HG02642 (cell line): ENCODE measurements around the gene POLA2.
A peak's percentile ranks its signal among the peaks of the same experiment; 100 is the strongest.

Source experiments
- ATAC-seq: cut with Tn5 transposase; IDR thresholded peaks from one replicate; pipeline ENCODE4 v1.9.1; 2021; ENCODE audit warnings: mild to moderate bottlenecking; ENCODE audit not compliant: unreplicated experiment, poor library complexity

The POLA2 gene

DNA sequence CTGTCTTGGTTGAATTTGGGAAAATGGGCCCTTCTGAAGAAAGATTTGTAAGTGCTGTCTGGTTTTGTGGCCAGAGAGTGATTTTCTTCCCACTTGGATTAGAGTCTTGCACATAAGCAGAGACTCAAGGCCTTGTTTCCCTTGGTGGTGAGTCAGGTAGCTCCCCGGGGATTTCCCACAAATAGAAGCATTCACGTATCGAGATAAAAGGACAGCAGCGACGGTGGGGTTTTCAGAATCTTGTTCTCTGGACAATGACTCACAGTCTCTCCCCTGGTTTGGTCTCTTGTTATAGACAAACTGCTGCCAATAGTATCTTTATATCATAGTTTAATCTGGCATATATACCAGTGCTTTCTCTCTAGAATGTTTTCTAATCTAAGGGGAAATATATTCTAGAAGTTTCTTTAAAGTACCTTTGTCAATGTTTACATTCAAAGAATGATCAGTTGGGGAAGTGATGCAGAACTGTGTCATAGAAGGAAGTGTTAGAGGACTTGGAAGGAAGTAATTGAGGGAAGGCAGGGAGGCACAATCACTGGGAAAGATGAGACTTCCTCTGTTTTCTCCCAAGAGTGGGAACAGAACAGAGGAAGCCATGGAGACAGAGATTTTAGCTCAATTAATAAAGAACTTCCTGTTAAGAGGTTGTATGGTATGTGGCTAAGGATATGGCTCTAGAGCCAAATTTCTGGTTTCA, 18.1 kb downstream of the POLA2 start:
- ATAC-seq, result no peak

- ATAC-seq, result no peak
Observed at GRCh38 chr11:65280646-65281045, 18.9 kb downstream of the POLA2 start.

DNA sequence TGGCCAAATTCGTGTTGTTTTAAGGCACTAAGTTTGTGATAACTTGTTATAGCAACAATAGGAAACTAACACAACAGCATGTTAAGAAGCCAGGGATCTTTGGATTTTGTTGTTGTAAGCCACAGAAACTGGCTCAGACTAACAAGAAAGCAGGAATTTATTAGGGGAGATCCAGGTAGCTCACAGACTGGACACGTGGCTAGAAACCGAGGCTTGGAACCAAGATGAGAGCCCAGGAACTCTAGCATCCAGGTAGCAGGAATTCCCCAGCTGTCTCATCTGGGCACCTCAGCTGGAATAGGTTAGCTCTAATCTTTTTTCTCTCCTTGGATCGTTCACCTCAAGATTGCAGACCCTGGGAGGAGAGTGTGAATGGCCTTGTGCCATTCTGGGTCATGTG, 24.9 kb downstream of the POLA2 start:
- no peak for ATAC-seq

- ATAC-seq, result no peak
Observed at GRCh38 chr11:65287601-65288000, 25.8 kb downstream of the POLA2 start.

- ATAC-seq, result no peak
Observed at GRCh38 chr11:65288706-65289536, 27.2 kb downstream of the POLA2 start.

GRCh38 chr11:65290448-65291165, 28.8 kb downstream of the POLA2 start:
- ATAC-seq, result peak; percentile 68

- no peak for ATAC-seq
Observed at GRCh38 chr11:65291613-65292012, 29.9 kb downstream of the POLA2 start.

GRCh38 chr11:65292890-65293289, 31.1 kb downstream of the POLA2 start:
- no peak for ATAC-seq

- no peak for ATAC-seq
Observed at GRCh38 chr11:65293909-65294381, 32.2 kb downstream of the POLA2 start.

DNA sequence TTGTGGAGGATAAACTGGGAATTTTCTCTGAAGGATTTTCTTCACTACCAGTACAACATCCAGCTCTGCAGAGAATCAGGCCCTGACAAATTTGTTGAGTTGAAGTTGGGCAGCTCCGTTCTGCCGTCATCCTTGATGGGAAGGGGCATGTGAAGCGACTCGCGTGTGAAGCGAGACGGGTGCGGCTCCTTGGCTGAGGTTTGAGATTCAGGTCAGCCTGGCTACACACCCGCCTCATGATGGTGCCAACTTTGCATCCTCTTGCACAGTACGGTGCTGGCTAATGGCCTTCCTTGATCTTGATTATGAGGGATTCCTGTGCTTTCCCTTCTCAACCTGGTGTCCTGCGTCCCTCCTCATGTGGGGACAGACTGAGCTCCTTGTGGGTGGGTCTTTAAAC, 33.2 kb downstream of the POLA2 start:
- ATAC-seq, result no peak

DNA sequence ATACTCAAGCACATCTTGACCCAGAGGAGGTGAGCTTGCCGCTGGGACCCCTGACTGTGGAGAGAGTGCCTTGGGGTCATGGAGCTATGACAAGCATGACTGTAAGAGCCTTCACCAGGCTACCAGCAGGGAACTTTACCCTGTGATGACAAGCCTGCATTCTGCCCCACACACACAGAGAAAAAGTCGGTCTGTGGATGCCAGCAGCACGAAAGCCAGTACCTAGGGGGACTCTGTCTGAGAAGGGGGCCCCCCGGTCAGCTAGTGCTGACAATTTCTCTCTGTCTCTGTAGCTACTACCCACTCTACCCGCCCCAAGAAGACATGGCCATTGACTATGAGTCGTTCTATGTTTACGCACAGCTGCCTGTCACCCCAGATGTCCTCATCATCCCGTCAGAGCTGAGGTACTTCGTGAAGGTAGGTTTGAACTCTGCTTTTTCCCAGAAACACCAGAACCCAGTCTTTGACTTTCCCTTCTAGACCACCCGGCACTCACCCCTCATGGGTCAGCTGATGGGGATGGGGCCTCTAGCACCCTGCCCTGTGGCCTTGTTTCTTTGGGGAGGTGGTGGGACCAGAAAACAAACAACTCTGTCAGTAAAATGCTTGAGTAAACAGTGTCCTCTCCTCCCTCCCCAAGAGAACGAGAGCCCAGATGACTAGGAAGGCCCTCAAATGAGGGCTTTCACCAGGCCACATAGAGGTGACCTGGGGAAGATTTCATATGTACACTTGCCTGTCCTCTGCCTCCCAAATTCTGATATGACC, 34.0 kb downstream of the POLA2 start:
- no peak for ATAC-seq

DNA sequence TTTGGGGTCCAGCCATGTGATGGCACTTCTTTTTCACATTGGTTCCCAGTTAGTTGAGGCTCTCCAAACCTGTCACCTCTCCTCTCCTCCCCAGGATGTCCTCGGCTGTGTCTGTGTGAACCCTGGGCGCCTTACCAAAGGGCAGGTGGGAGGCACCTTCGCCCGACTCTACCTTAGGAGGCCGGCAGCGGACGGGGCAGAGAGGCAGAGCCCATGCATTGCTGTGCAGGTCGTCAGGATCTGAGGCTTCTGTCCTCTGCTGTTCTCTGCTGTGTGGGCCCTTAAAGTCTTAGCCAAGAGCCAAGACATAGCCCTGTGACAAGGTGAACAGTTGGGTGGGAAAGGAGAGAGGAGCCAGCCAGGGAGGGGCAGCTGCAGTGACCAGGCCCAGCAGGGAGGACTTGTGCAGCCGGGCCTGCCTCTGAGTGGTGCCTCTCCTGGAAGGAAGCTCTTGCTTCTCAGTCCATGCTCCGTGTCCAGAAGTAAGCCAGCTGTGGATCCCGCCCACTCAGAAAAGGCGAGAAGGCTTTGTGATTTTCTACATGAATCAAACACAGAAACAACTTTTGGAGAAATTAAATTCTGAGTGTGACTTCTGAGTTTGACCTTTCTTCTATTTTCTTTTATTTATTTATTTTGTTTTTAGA, 35.4 kb downstream of the POLA2 start:
- ATAC-seq, result no peak

DNA sequence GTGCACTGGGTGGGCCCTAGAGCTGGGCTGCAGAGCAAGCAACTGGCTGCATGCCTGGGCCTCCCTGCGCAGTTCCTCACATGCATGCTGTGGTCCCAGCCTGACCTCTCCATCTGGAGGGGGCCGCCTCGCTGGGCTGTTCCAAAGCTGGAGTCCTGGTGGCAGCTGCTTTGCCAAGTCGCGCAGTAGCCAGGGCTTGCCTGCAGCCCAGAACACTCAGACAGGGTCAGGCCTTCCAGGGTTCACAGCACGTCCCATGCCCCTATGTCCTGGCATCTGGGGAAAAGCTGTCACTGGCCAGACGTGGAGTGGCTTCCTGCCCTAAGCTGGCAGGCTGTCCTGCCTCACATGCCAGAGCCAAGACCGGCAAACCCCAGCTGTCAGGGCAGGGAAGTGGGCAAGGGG, 36.4 kb downstream of the POLA2 start:
- ATAC-seq, result no peak

DNA sequence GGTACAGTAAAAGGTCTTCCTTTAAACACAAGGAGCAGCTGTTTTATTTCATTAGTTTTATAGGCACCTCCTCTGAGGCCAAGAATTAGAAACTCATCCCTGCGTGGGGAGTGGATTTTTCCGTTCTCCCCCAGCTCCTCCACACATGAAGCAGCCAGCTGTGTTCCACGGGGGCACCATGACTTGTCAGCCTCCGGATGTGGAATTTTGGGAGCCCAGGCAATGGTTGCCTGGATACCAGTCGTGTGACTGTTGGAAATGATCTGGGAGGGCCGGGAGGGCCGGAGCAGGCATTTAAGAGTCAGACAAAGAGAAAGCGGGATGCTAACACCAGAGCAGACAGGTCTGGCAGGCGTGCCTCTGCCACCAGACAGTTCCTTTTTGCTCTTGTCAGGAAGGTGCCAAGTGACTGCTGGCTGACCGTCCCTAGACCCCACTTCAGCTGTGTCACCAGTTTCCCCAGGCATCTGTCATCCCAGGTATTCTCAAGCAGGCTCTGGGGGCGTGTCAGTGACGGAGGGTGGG, 37.0 kb downstream of the POLA2 start:
- ATAC-seq, result no peak

DNA sequence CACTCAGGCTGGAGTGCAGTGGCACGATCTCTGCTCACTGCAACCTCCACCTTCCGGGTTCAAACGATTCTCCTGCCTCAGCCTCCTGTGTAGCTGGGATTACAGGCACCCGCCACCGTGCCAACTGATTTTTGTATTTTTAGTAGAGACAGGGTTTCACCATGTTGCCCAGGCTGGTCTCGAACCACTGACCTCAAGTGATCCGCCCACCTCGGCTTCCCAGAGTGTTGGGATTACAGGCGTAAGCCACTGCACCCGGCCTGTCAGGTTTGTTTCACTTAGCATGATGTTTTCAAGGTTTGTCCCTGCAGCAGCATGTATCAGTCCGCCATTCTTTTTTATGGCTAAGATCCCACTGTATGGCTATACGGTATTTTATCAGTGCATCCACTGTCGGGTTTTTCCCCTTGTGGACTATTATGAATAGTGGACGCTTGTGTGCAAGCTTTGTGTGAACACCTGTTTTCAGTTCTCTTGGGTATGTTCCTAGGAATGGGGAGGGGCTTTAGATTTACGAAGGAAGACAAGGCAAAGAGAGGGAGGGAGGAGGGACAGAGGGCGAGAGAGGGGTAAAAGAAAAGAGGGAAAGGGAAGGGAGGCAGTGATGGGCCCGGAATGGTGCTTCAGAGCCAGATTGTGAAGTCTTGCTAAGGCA, 39.0 kb downstream of the POLA2 start:
- no peak for ATAC-seq

DNA sequence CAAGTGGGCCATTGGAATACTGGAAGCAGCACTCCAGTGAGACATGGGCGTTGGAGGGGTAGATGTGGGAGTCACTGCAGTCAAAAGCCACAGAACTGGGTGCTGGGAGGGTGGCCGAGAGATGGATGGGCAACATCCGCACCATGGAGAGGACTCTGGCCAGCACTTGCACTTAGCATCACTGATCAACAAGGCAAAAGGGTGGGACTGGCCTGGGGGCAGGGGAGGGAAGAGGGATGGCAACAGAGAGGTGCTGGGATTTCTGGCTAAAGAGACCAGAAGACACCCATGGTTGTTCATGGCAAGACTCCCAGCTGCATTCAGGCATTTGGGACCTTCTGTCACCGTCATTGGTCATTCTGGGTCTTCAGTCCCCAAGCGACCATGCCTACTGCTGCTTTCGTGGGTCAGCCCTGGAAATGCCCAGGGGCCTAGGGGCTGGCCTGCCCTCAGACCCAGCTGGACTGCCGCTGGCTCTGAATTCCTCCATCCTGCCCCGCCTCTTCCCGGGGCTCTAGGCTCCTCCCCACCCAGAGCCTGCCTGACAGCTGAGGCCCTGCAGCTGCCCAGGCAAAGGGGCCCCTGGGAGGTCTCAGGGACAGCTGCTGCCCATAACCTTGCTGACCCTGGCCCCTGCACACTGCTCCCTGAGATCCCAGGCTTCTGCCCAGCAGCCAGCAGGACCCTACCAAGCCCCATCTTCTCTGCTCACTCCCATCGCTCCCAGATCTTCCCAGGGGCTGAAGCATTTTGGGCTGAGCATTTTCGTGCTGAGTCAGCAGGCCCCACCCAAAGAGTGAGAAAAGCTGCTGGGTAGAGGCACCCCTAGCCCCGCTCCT, 39.9 kb downstream of the POLA2 start:
- no peak for ATAC-seq

DNA sequence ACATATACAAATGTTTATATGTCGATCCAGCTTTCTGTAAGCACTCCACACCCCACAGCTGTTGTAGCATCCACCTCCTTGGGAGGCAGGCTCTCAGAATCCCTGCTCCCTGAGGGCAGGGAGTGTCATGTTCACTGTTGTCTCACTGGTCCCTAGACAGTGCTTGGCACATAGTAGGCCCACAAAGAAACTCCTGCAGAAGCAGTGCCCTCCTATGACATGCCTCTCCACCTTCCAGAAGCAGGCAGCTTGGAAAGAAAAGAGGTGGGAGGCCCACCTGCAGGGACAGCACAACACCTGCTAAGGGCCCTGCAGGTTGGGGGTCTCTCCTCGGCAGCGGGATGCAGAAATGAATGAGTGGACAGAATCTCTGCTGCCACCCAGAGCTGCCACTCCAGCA, 41.8 kb downstream of the POLA2 start:
- no peak for ATAC-seq

DNA sequence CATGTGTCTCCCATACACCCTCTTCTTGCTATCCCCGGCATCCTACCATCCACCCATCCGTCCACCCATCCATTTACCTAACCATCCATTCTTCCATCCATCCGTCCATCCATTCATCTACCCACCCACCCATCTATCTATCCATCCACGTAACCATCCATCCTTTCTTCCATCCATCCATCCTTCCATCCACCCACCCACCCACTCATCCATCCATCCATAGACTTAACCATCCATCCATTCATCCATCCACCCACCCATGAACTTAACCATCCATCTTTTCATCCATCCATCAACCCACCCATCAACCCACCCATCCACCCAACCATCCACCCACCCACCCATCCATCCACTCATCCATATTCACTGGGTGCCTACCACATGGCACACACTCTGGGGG, 42.3 kb downstream of the POLA2 start:
- ATAC-seq, result no peak
